GM12891 (cell line): ENCODE measurements around the gene KCND1.

Source experiments
- DNase-seq: peaks from one replicate; pipeline ENCODE4 v3.0.0; 2011; ENCODE audit warnings: low spot score; ENCODE audit not compliant: insufficient read length
- FAIRE-seq: peaks from 2 replicates; lab custom pipeline; 2011; peaks lifted over from hg19 to GRCh38; lab: Jason Lieb, UNC
- PAX5 ChIP-seq: IDR thresholded peaks from 2 replicates; pipeline ENCODE4 v1.6.1; 2011; ENCODE audit warnings: low read length, moderate library complexity, mild to moderate bottlenecking; ENCODE audit not compliant: insufficient read depth, severe bottlenecking
- POLR2A ChIP-seq: IDR thresholded peaks from 2 replicates; pipeline ENCODE4 v1.6.1; 2011; ENCODE audit warnings: low read depth, low read length, control low read depth
- POLR2AphosphoS5 ChIP-seq: IDR thresholded peaks from 2 replicates; pipeline ENCODE4 v1.6.1; 2011; ENCODE audit warnings: low read depth, low read length, control low read depth
- POU2F2 ChIP-seq: IDR thresholded peaks from 2 replicates; pipeline ENCODE4 v1.6.1; 2011; ENCODE audit warnings: low read depth, mild to moderate bottlenecking, control low read depth, low read length, moderate library complexity
- SPI1 ChIP-seq: IDR thresholded peaks from 2 replicates; pipeline ENCODE4 v1.6.1; 2011; ENCODE audit warnings: low read depth, low read length, control low read depth
- TAF1 ChIP-seq: IDR thresholded peaks from 2 replicates; pipeline ENCODE4 v1.6.1; 2011; ENCODE audit warnings: low read depth, low read length, control low read depth

Gene KCND1

GRCh38 chrX:48927123-48927522, 44.5 kb downstream of the KCND1 start:
- FAIRE-seq = no peak
- TF ChIP-seq PAX5 (no peak), POU2F2 (no peak), POLR2AphosphoS5 (no peak), SPI1 (no peak), POLR2A (no peak), TAF1 (no peak)

GRCh38 chrX:48924270-48924669, 47.4 kb downstream of the KCND1 start:
- FAIRE-seq = no peak
- no peak for DNase-seq
- TF ChIP-seq POLR2AphosphoS5 (no peak), PAX5 (no peak), POLR2A (0 out of 2 replicates have a peak, but pooled peaks have one; percentile 28)

More at GRCh38 chrX:48927123-48927522, 44.5 kb downstream of the KCND1 start:
- no peak for DNase-seq

- TF ChIP-seq SPI1 = no peak
- TF ChIP-seq POLR2AphosphoS5 = no peak
- TF ChIP-seq PAX5 = no peak
- TF ChIP-seq TAF1 = no peak
- no peak for TF ChIP-seq POU2F2
- TF ChIP-seq POLR2A = no peak
- no peak for FAIRE-seq
- DNase-seq = no peak
Observed at GRCh38 chrX:48923771-48924170, 47.9 kb downstream of the KCND1 start.

- no peak for FAIRE-seq
- DNase-seq = no peak
- TF ChIP-seq POLR2A (no peak), SPI1 (no peak), PAX5 (no peak), POU2F2 (no peak), TAF1 (no peak), POLR2AphosphoS5 (no peak)
Observed at GRCh38 chrX:48920718-48921104, 50.9 kb downstream of the KCND1 start.

GRCh38 chrX:48919947-48920717, 51.5 kb downstream of the KCND1 start:
- DNase-seq = no peak
- TF ChIP-seq POLR2A (no peak), POLR2AphosphoS5 (peak; percentile 34)
- FAIRE-seq = peak; percentile 96

GRCh38 chrX:48919360-48919841, 52.2 kb downstream of the KCND1 start:
- TF ChIP-seq TAF1 (no peak), POLR2AphosphoS5 (no peak), POU2F2 (no peak), PAX5 (no peak), SPI1 (no peak), POLR2A (no peak)
- DNase-seq (no peak), FAIRE-seq (no peak)

GRCh38 chrX:48918643-48919340, 52.9 kb downstream of the KCND1 start, which contains the start of gene PIM2:
PIM2 (minus strand) TSS chrX:48919024; CDS start chrX:48918834, 190 bp downstream.
- peak; percentile 100 for FAIRE-seq
- DNase-seq = peak; percentile 73
- TF ChIP-seq POLR2A (peak; percentile 94), TAF1 (peak; percentile 98), POLR2AphosphoS5 (peak; percentile 94), SPI1 (no peak), POU2F2 (peak; percentile 99)

- no peak for TF ChIP-seq POLR2A
- TF ChIP-seq TAF1 = no peak
- no peak for TF ChIP-seq PAX5
- no peak for TF ChIP-seq POLR2AphosphoS5
- no peak for TF ChIP-seq POU2F2
- TF ChIP-seq SPI1 = no peak
- FAIRE-seq = no peak
- no peak for DNase-seq
Observed at GRCh38 chrX:48918301-48918642, 53.4 kb downstream of the KCND1 start.

GRCh38 chrX:48917139-48918001, 54.3 kb downstream of the KCND1 start:
- FAIRE-seq (peak; percentile 100), DNase-seq (peak; percentile 51)

More at GRCh38 chrX:48917139-48918001, 54.3 kb downstream of the KCND1 start:
- TF ChIP-seq POLR2A = no peak; the same call in 1 of the 2 replicates
- no peak for TF ChIP-seq SPI1
- no peak for TF ChIP-seq TAF1
- no peak for TF ChIP-seq POLR2AphosphoS5
- no peak for TF ChIP-seq PAX5
- no peak for TF ChIP-seq POU2F2
